Colonic mucosa (tissue), 4 donors: Measurements from ENCODE around the gene SLC4A1. TPM values are rescaled to one million over a fixed set of nuclear protein-coding genes. Genes with fewer than 3 reads are reported as not detected.

Source experiments
- DNase-seq: peaks from one replicate; pipeline ENCODE4 v3.0.0-alpha.2; 2020
- H3K27ac ChIP-seq: fragments of 200-600 bp; one replicate; pipeline ENCODE4 v1.8.0; 2021
- H3K27me3 ChIP-seq: fragments of 200-600 bp; one replicate; pipeline ENCODE4 v1.8.0; 2021
- H3K36me3 ChIP-seq: fragments of 200-600 bp; one replicate; pipeline ENCODE4 v1.8.0; 2021
- H3K4me1 ChIP-seq: fragments of 200-600 bp; one replicate; pipeline ENCODE4 v1.8.0; 2021; ENCODE audit warnings: mild to moderate bottlenecking
- H3K4me3 ChIP-seq: fragments of 200-600 bp; one replicate; pipeline ENCODE4 v1.8.0; 2021
- H3K9ac ChIP-seq, 2 donors: one replicate each; pipeline ENCODE4 v1.7.0; 2013; ENCODE audit warnings: control low read depth in 2 of 2, low read depth in 2 of 2, low read length in 2 of 2
- H3K9me3 ChIP-seq: fragments of 200-600 bp; one replicate; pipeline ENCODE4 v1.8.0; 2021
- intact Hi-C: fragments of 100-400 bp; cut with DNase I; formaldehyde crosslinking; loops from one replicate; pipeline ENCODE4 v1.14.1; 2022
- total RNA-seq, 2 donors: library from RNA; stranded (reverse); fragmentation: NEBNext Ultra II Directional in 1 of 2; extraction: Animal tissue kit (Norgen Biotek cat#: 25700) in 1 of 2; gene quantifications; one replicate each; pipeline ENCODE4 v1.2.1, GENCODE V29; 2021
- TF ChIP-seq, protein P1 (sequence below): fragments of 200-600 bp; IDR thresholded peaks from one replicate; pipeline ENCODE4 v1.8.0; 2022; ENCODE audit warnings: antibody characterized with exemption, mild to moderate bottlenecking
- donor health status: healthy.
- donor health status: DM: no; HTN: no; CAD: no.
- donor health status: DM: no; HTN: no; CAD: no.

The SLC4A1 gene
- total RNA-seq, 2 donors from 2014 or later: 0.27 TPM; not detected in 1

DNA sequence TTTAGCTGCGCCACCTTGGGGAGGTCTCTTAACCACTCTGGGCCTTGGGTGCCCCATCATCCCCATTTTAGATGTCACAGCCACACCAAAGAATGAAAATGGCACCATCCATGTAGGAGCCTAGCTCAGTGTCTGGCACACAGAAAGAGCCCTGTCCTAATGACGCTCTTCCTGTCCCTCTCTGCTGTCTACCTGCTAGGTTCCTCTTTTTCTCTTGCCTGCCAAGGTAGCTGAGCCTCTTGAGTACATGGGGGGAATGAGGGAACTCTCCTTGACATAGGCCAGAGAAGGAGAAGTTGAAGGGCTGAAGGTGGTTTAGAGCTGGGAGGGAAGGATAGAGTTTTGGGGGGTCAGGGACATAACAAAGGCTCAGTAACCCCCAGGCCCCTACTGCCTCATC, 42.3 kb upstream of the SLC4A1 start:
- TF ChIP-seq, protein P1, sequence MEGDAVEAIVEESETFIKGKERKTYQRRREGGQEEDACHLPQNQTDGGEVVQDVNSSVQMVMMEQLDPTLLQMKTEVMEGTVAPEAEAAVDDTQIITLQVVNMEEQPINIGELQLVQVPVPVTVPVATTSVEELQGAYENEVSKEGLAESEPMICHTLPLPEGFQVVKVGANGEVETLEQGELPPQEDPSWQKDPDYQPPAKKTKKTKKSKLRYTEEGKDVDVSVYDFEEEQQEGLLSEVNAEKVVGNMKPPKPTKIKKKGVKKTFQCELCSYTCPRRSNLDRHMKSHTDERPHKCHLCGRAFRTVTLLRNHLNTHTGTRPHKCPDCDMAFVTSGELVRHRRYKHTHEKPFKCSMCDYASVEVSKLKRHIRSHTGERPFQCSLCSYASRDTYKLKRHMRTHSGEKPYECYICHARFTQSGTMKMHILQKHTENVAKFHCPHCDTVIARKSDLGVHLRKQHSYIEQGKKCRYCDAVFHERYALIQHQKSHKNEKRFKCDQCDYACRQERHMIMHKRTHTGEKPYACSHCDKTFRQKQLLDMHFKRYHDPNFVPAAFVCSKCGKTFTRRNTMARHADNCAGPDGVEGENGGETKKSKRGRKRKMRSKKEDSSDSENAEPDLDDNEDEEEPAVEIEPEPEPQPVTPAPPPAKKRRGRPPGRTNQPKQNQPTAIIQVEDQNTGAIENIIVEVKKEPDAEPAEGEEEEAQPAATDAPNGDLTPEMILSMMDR: no peak
- peaks cover 23% of the 10 kb centered on the region for H3K27me3 ChIP-seq
- H3K9ac ChIP-seq: no peak overlapping the region
- no peaks in the 10 kb centered on the region for H3K9me3 ChIP-seq
- no peak for DNase-seq
- no peak overlapping the region for H3K27ac ChIP-seq
- no peaks in the 10 kb centered on the region for H3K4me1 ChIP-seq
- intact Hi-C loops: no loop called here
- no peaks in the 10 kb centered on the region for H3K36me3 ChIP-seq
- H3K4me3 ChIP-seq: no peak overlapping the region

DNA sequence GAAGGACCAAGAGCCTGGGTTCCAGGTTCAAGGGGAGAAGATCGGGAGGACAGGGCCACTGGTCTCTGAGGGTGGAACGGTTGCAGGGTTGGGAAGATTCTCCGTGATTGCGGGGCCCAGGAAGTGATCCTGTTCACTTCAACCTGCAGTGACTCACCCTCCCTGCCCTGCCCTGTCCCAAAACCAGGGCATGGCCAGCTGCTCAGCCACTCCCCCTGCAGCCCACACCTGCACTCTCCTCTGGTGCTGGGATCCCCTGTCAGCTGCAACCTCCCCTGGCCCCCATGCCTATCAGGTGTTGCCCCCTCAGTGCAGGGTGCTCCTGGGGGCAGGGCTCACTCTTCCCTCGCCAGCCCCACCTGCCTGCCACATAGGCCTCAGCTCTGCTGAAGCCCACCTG, 41.5 kb upstream of the SLC4A1 start:
- H3K36me3 ChIP-seq: no peaks in the 10 kb centered on the region
- H3K4me3 ChIP-seq: no peak overlapping the region
- TF ChIP-seq, protein P1: no peak
- intact Hi-C loops: no loop called here
- H3K4me1 ChIP-seq: no peaks in the 10 kb centered on the region
- H3K9me3 ChIP-seq: no peaks in the 10 kb centered on the region
- peaks cover 17% of the 10 kb centered on the region for H3K27me3 ChIP-seq
- H3K27ac ChIP-seq: no peak overlapping the region
- H3K9ac ChIP-seq: no peak overlapping the region
- no peak for DNase-seq

DNA sequence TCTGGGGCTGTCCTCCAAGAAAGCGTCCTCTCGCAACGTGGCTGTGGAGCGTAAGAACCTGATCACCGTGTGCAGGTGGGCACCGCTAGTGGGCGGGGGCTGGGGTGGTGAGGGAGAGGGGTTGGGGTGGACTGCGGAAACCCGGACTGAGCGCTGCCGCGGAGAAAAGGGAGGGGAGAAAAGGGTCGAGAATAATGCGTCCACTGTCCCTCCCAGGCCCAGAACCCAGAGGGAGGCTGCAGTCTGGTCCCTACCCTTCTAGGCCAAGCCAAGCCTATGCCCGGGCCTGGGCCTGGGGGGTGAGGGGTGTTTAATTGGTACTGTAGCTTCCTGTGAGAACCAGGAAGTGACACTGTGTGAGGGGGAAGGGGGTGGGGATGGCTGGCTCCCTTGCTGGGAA, 40.9 kb upstream of the SLC4A1 start:
- intact Hi-C loops: no loop called here
- DNase-seq: no peak
- Histone ChIP-seq H3K4me3 (peak overlapping the region; percentile 40), H3K36me3 (no peaks in the 10 kb centered on the region), H3K9me3 (no peaks in the 10 kb centered on the region), H3K27me3 (peaks cover 11% of the 10 kb centered on the region), H3K9ac (no peak overlapping the region), H3K27ac (no peak overlapping the region), H3K4me1 (no peaks in the 10 kb centered on the region)
- TF ChIP-seq, protein P1: no peak

DNA sequence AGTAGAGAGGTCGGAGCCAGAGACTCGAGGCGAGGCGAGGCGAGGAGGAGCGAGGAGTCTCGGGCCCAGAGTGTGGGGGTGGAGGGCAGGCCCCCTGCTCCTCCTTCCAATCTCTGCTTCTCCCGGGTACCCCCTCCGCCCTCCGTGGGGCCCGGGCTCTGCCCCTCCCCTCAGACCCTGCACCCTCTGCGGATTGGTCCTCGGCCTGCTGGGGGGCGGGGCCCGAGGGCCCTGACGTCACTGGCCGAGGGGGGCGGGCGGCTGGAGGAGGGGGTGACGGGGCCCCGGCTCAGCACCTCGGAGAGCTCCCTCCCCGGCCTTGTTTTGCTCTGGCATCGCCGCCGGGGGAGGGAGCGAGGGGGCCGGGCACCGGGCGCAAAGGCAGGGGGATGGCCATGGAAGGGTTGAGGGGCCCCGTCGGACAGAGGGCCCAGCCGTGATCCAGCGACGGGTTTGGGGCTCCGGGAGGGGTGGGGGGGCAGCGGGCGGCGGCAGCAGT, 40.4 kb upstream of the SLC4A1 start, which contains the start of gene RUNDC3A:
Gene RUNDC3A (plus strand): TSS at position 282 of the 499 bp plus-strand sequence. CDS start 232 bp downstream, outside the sequence.
- H3K27ac ChIP-seq: no peak within 1 kb of the TSS
- peaks cover 10% of the 10 kb centered on the region for H3K27me3 ChIP-seq
- no peaks in the 10 kb centered on the region for H3K9me3 ChIP-seq
- no peaks in the 10 kb centered on the region for H3K36me3 ChIP-seq
- intact Hi-C loops: no loop called here
- peak within 1 kb of the TSS; percentile 40 for H3K4me3 ChIP-seq
- H3K9ac ChIP-seq: no peak within 1 kb of the TSS
- peak; percentile 80 for DNase-seq
- H3K4me1 ChIP-seq: no peaks in the 10 kb centered on the region
- TF ChIP-seq, protein P1: no peak

DNA sequence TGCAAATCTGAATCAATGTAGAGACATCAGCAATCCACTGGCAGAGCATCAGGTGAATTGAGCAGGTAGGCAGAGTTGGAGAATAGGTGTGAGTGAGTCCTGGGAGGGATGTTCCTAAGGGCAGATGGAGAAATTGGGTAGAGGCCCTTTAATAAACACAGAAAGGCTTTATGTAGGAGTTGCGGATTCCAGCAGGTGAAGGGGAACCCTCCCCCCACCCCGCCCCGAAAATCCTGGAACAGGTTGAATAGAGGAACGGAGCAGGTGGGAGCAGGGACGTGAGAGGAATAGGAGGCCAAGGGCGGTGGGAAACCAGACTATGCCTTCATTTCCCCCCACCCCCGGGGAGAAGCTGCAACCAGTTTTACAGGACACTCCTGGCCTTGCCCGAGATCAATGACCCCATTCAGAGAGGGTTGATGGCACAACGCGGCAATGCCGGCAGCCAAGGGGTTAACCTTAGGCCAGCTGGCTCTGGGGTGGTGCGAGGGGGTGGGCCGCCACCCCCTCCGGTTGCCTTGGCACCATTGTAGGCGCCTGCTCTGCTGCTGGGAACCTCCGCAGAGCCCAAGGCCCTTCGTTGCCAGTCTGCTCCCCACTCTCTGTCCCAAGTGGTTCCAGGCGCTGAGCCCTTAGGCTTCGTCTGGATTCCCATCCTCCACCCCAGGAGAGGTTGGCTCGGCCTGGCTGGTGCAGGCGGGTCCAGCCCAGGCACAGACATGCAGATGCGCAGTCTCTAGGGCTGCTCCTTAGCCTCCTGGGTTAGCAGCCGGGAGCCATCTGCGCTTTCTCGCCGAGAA, 39.7 kb upstream of the SLC4A1 start:
- Histone ChIP-seq H3K27me3 (peaks cover 10% of the 10 kb centered on the region), H3K4me3 (peak overlapping the region; percentile 40), H3K4me1 (no peaks in the 10 kb centered on the region), H3K9ac (no peak overlapping the region), H3K27ac (no peak overlapping the region), H3K36me3 (no peaks in the 10 kb centered on the region), H3K9me3 (no peaks in the 10 kb centered on the region)
- intact Hi-C loops: no loop called here
- TF ChIP-seq, protein P1: no peak
- no peak for DNase-seq
